NCI-H2107 treated with DMSO at 0.1 percent for 48 hours (cell line): ENCODE measurements around the gene IRF2BP2.

ENCODE experiments used
- DNase-seq: peaks from one replicate; lab custom pipeline; 2025; ENCODE audit not compliant: unreplicated experiment; lab: John Stamatoyannopoulos, UW

IRF2BP2 gene

GRCh38 chr1:234559902-234560676, 49.9 kb downstream of the IRF2BP2 start:
- DNase-seq, result no peak

DNA sequence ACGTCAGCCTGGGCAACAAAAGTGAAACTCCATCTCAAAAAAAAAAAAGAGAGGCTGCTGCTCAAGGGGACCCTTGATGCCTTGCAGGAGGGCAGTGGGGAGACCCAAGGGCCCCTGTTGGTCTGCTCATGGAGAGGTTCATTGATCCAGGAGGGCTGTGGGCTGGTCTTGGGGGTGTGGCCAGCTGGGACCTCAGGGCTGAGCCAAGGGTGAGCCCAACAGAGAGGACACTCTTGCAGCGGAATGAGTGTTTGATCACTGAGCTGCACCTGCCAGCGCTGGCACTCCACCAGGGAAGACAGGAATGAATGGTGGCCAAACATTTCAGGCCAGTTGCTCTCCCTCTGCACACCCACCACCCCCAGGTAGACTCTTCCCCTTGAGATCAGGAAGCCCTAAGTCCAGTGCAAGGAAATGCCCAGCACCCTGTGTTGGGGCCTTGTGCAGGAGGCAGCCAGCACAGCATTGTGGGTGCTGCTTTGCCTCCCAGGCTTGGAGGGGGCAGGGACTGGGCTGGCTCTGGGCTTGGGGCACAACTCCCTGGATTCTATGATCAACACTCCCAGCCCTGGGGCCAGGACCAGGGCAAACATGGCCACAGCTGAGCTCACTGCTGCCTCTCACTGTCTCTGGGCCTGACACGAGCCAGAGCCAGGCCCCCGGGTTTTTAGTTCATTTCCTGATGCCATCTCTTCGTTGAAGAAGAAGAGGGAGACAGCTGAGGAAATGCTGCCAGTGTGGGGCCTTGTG, 50.7 kb downstream of the IRF2BP2 start:
- DNase-seq, result no peak

DNA sequence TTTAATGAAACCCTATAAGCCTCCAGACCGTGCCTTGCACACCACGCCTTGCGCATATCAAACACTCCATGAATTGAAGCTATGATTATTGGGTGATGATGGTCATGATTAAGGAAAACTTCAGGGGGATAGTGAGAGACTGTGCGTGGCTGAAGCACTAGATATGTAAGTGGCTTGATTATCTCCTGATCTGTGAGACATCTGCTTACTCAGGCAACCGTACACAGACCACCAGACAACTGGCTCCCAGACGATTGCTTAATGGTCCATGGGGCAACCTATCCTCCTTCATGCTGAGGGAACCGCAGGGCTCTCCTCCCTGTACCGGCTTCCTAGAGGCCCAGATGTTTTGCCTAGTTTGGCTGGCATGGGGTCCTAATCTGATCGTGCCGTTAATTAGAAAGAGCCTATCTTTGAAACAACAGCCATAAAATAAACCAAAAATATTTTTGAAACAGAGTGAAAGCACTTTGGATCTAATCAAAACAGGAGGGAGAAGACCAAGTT, 51.6 kb downstream of the IRF2BP2 start:
- no peak for DNase-seq

- DNase-seq, result no peak
Measured at GRCh38 chr1:234556245-234556943, 53.6 kb downstream of the IRF2BP2 start.

DNA sequence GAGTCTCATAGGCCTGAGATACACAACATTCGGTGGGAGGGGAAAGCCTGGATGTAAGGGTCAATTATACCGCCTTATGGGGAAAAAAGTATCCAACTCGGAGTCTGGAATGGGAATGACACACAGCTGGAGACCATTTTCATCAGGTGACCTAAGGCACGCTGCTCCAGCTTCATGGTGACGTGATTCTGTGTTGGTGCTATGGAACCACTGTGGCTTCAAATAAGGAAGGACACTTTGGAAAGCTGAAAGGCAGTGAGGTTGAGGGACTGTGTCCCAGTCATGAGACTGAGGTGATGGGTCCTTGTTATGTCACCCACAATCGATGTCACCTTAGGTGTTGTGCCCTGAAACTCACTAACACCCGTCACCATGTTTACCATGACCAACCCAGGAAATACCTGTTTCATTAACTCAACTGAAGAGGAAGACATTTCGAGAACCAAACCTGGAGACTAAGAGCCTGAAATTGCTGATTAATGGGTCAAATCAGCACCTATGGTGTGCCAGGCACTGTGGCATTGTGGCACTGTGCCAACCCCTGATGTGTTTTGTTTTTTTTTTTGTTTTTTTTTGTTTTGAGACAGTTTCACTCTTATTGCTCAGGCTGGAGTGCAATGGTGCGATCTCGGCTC, 54.5 kb downstream of the IRF2BP2 start:
- DNase-seq, result no peak

DNA sequence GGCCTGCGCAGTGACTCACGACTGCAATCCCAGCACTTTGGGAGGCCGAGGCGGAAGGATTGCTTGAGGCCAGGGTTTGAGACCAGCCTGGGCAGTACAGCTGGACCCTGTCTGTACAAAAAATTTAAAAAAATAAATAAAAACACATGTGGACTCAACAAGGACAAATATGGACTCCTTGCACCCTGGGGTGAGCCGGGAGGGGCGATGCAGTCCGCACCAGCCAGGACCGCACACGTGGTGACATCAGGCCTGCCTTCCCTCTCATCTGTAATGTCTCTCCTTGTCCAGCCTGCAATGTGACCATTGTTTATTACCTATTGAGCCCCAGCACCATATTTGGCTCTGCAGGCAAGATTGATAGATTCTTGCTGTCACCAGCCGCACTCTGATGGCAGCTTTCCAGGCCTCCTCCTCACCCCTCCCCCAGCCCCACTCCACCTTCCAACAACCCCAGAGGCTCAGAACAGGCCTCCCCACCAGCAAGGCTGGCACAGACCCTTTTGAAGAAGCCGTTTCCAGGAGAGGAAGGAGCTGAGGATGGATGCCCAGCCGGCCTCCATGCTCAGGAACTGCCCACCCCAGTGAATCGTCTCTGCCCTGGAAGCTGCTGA, 55.2 kb downstream of the IRF2BP2 start:
- DNase-seq, result no peak
